Activated CD8-positive, alpha-beta T cell treated with anti-CD3 and anti-CD28 coated beads for 36 hours (primary cell): Measurements from ENCODE around the gene PFKFB1. TPM values are rescaled to one million over a fixed set of nuclear protein-coding genes. Genes with fewer than 3 reads are reported as not detected.

ENCODE experiments used
- ATAC-seq: fragments of 200-7000 bp; cut with Tn5 transposase; one replicate; pipeline ENCODE4 v1.10.0; 2021; ENCODE audit warnings: mild to moderate bottlenecking, moderate library complexity
- CTCF ChIA-PET: fragments of 350-600 bp; sonication (Branson Sonifier 250); formaldehyde crosslinking; loops from one replicate; lab custom pipeline; 2021; ENCODE audit warnings: antibody characterized with exemption; lab: Charles Lee
- POLR2A ChIA-PET: fragments of 350-600 bp; sonication (Branson Sonifier 250); formaldehyde crosslinking; loops from one replicate; lab custom pipeline; 2021; ENCODE audit warnings: antibody characterized with exemption; lab: Charles Lee
- DNase-seq: peaks from one replicate; pipeline ENCODE4 v3.0.0-alpha.2; 2020
- H3K27ac Mint-ChIP-seq: one replicate; pipeline ENCODE4 v1.8.0; 2021; ENCODE audit warnings: mild to moderate bottlenecking, mixed read lengths
- H3K27me3 Mint-ChIP-seq: one replicate; pipeline ENCODE4 v1.8.0; 2021; ENCODE audit warnings: mixed read lengths
- H3K36me3 Mint-ChIP-seq: one replicate; pipeline ENCODE4 v1.8.0; 2021; ENCODE audit warnings: low read depth, mixed read lengths
- H3K4me1 Mint-ChIP-seq: one replicate; pipeline ENCODE4 v1.8.0; 2021; ENCODE audit warnings: low read depth, mixed read lengths
- H3K4me3 Mint-ChIP-seq: one replicate; pipeline ENCODE4 v1.8.0; 2021; ENCODE audit warnings: mild to moderate bottlenecking, moderate library complexity, mixed read lengths
- H3K9me3 Mint-ChIP-seq: one replicate; pipeline ENCODE4 v1.8.0; 2021; ENCODE audit warnings: mixed read lengths
- CTCF ChIP-seq: fragments of 200-600 bp; IDR thresholded peaks from one replicate; pipeline ENCODE4 v1.8.0; 2022; ENCODE audit warnings: antibody characterized with exemption, mild to moderate bottlenecking
- intact Hi-C: fragments of 100-400 bp; cut with micrococcal nuclease; formaldehyde crosslinking; loops from one replicate; pipeline ENCODE4 v1.10.0; 2022
- total RNA-seq, 2 experiments: library from RNA; stranded (reverse); gene quantifications; one replicate each; pipeline ENCODE4 v1.2.3, GENCODE V29; 2021

PFKFB1 gene
- total RNA-seq, 2 experiments from 2014 or later: 0.60 to 0.92 TPM

DNA sequence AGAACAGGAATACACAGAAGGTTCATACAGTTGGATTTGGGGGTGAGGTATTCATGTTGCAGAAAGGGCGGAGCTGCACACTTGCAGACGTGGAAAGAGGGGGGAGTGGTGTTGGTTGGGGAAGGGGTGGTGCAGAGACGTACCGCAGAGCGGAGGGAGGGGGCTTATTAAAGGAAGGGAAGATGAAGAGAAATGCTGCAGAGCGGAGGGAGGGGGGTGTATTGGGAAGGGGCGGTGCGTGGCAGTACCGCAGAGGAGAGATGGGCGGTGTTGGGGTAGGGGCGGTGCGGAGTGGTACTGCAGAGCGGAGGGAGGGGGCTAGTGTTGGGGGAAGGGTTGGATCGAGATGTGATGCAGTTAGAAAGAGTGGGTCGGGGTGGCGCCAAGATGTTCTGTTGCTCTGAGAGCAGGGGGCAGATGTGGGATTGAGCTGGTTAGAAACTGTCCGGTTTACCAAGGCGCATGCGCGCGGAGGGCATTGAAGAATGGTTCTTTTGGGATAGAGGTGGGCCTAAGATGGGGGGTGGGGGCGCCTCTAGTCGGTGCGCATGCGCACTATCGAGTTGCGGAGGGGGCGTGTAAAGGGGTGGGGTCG is 72.5 kb downstream of the PFKFB1 start:
- no peaks in the 10 kb centered on the region for H3K9me3 Mint-ChIP-seq
- CTCF ChIA-PET: no interaction called here
- TF ChIP-seq CTCF: no peak
- intact Hi-C loops: no loop called here
- H3K27ac Mint-ChIP-seq: peak overlapping the region; percentile 48
- POLR2A ChIA-PET: no interaction called here
- peak; percentile 56 for DNase-seq
- H3K36me3 Mint-ChIP-seq: no peaks in the 10 kb centered on the region
- peak; percentile 62 for ATAC-seq
- no peaks in the 10 kb centered on the region for H3K27me3 Mint-ChIP-seq
- peaks cover 11% of the 10 kb centered on the region for H3K4me1 Mint-ChIP-seq
- peak overlapping the region; percentile 80 for H3K4me3 Mint-ChIP-seq

DNA sequence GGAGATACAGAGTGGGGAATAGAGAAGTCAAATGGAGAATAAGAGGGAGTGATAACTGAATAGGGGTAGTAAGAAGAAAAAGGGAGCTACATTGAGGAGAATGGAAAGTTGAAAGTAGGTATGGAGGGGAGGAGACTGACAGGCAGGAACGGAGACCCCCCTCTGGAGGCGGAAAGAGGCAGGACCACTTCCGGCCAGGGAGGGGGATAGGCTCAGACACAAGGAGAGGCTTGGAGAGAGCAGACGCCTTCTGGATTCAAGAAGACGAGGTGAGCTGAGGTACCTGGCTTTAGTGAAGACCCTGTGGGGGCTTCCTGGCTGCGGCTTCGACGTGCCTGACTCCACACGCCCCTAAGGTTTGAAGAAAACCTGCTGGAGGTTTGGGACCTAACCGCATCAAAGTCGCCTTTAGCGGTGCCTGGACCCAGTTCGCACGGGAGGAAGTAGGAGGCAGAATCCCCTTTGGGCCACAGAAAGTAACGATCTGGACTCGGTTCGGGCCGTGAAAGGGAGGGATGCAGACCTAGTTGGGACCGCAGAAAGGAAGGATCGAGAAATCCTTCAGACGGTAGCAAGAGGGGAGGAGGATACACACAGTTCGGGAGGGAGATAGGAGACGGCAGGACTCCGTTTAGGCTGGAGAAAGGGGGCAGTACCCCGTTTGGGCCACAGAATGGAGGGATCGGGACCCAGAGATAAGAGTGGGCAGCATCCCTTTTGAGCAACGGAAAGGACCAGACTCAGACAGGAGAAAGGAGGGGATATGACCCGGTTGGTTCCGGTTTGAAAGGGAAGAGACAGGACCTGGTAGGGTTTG is 73.2 kb downstream of the PFKFB1 start, which contains the start of gene TRO:
TRO (plus strand) TSS at position 215 of the 817 bp plus-strand sequence. CDS start 1,423 bp downstream, outside the sequence.
- H3K27me3 Mint-ChIP-seq: no peaks in the 10 kb centered on the region
- peak within 1 kb of the TSS; percentile 80 for H3K4me3 Mint-ChIP-seq
- peaks cover 11% of the 10 kb centered on the region for H3K4me1 Mint-ChIP-seq
- no peaks in the 10 kb centered on the region for H3K9me3 Mint-ChIP-seq
- ATAC-seq (no peak), DNase-seq (peak; percentile 8)
- CTCF ChIA-PET: no interaction called here
- POLR2A ChIA-PET: no interaction called here
- H3K36me3 Mint-ChIP-seq: no peaks in the 10 kb centered on the region
- TF ChIP-seq CTCF: no peak
- H3K27ac Mint-ChIP-seq: peak within 1 kb of the TSS; percentile 48
- intact Hi-C loops: no loop called here

DNA sequence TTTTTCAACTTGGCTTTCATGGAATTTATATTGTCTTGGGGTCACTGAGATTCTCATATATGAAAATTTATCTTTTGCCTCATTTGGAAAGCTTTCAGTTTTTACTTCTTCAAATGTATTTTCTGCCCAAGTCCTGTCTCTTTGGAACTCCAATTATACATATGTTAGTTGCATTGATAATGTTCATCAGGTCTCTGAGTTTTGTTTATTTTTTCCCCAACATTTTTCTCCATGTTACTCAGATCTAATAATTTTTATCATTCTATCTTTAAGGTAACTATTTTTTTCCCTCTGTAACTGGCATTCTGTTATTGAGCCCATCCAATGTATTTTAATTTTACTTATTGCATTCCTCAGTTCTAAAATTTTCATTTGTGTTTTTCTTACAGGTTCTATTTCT is 84.0 kb downstream of the PFKFB1 start:
- H3K27me3 Mint-ChIP-seq: no peaks in the 10 kb centered on the region
- TF ChIP-seq CTCF: no peak
- H3K4me3 Mint-ChIP-seq: no peak overlapping the region
- CTCF ChIA-PET: no interaction called here
- intact Hi-C loops: no loop called here
- H3K27ac Mint-ChIP-seq: no peak overlapping the region
- H3K36me3 Mint-ChIP-seq: no peaks in the 10 kb centered on the region
- H3K9me3 Mint-ChIP-seq: peaks cover 3% of the 10 kb centered on the region
- DNase-seq (no peak), ATAC-seq (no peak)
- no peaks in the 10 kb centered on the region for H3K4me1 Mint-ChIP-seq
- POLR2A ChIA-PET: no interaction called here

- ATAC-seq: no peak
- intact Hi-C loops: loop anchor here (5.0 kb wide), 1 partner anchor 163 kb away; no protein-coding TSS in a partner anchor
- no peaks in the 10 kb centered on the region for H3K9me3 Mint-ChIP-seq
- no peaks in the 10 kb centered on the region for H3K4me1 Mint-ChIP-seq
- TF ChIP-seq CTCF: no peak
- CTCF ChIA-PET: no interaction called here
- POLR2A ChIA-PET: no interaction called here
- H3K27me3 Mint-ChIP-seq: peaks cover 2% of the 10 kb centered on the region
- H3K27ac Mint-ChIP-seq: no peak overlapping the region
- no peaks in the 10 kb centered on the region for H3K36me3 Mint-ChIP-seq
- no peak for DNase-seq
- H3K4me3 Mint-ChIP-seq: no peak overlapping the region
Measured at GRCh38 chrX:54894159-54894558, 99.8 kb downstream of the PFKFB1 start.

DNA sequence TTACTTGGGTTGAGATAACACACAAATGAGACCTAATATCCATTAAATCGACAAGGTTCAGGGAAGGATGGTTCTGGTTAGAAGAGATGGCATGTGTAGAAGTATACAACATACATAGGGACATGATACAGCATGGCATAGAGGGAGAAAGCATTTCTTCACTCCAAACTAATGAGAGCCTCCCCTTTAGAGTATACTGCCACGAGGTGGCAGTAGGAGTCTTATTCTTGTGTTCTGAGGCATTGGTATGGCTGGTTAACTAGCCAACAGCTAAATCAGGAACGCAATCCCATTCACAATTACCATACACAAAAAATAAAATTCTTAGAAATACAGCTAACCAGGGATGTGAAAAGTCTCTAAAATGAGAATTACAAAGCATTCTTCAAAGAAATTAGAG is 102.4 kb downstream of the PFKFB1 start:
- H3K4me1 Mint-ChIP-seq: no peaks in the 10 kb centered on the region
- peak; percentile 56 for ATAC-seq

More for the DNA sequence above, 102.4 kb downstream of the PFKFB1 start:
- Mint-ChIP-seq H3K36me3 (no peaks in the 10 kb centered on the region), H3K4me3 (no peak overlapping the region), H3K27me3 (peaks cover 4% of the 10 kb centered on the region), H3K27ac (no peak overlapping the region), H3K9me3 (no peaks in the 10 kb centered on the region)
- DNase-seq: peak; percentile 46
- POLR2A ChIA-PET: no interaction called here
- CTCF ChIA-PET: interaction anchor here (0.6 to 3.6 kb wide), 10 partner anchors 10 to 1357 kb away, joined by 3 to 24 read pairs (median 4); no protein-coding TSS in a partner anchor
- TF ChIP-seq CTCF: peak; percentile 40
- intact Hi-C loops: loop anchor here (5.0 kb wide), 1 partner anchor 166 kb away; no protein-coding TSS in a partner anchor
